HG03039 (cell line): ENCODE results near the gene TMA7B.

Source experiments
- ATAC-seq: cut with Tn5 transposase; IDR thresholded peaks from one replicate; pipeline ENCODE4 v1.9.1; 2021; ENCODE audit warnings: mild to moderate bottlenecking, moderate library complexity; ENCODE audit not compliant: unreplicated experiment

The TMA7B gene

DNA sequence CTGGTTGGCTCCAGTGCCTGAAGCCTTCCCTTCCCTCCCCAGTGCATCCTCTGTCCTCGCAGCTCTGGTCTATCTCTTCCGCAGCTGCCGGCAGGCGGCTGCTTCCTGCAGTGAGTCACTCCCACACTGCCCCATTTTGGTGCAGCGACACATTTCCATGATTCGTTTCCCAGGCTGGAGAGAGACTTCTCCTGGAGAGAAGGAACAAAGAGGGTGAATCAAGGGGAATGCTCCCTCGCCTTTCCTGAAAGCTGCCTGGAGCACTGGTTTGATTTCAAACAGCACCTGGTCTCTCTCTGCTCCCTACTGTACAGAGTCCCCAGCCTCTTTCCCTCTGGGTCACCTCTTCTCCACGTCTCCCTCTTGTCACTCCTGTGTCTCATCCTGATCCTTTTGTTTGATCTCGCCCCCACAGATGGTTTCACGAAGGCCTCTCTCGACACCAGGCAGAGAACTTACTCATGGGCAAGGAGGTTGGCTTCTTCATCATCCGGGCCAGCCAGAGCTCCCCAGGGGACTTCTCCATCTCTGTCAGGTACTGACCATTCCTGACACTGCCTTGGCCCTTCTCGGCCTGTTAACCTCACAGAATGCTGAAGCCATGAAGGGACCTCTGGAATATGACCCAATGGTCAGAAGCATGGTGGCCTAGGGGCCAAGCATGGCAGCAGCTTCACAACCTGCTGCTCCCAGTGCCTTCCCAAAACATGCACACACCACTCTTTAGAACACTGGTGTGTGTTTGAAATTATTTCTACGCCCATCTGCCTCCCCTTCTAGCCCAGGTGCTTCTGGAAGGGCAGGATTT, at the start of gene TMA7B:
Gene TMA7B, plus strand, starts transcription at position 758 of the 808 bp plus-strand sequence. CDS start 3,978 bp downstream, outside the sequence.
- no peak for ATAC-seq

DNA sequence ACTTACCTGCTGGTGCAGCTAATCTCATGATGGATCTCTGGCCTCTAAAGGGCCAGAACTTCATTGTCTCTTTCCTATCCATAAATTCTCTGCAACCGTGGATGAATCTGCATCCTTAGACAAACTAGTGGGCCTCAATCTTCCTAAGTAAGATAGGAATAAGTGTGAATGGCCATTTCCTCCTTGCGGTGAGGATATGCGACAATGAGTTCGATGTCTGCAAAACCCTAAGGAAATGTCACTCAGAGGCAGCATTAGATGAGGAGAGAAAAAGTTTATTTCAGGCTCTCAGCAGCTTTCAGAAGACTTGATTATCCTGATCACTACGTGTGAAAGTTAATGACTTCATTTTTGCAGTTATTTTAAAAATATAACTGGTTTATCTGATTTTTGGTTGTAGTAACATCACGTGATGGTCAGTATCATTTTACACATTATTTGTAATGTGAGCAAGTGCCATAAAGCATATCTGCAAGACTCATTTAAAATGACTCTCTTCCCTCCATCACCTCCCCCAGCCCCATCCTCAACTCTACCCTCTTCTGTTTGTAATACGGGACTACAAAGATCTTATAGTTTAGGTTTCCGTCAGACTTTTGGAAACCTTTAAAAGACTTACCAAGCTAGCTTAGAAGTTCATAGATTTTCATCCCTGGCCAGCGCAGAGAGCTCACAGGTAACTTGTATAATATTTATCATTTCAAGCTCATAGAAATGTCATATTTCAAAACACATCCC, 49.2 kb upstream of the TMA7B start:
- ATAC-seq = no peak

DNA sequence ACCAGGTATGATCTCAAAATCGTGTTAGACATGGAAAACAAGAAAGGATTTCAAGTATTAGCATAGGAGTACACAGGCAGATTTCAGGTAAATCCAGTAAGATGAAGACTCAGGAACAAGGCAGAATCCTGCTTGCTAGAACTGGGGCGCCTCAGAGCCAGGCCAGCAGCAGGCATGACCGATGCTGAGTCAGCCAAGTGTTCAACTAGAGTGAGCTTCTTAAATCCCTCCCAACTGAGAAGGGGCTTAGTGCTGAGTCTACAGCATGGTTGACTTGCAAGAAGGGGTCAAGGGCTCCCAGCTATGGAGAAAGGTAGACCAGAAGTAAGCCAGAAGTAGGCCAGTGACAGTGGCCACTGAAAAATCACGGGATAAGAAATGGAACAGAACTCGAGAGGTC, 46.9 kb upstream of the TMA7B start:
- ATAC-seq = no peak

DNA sequence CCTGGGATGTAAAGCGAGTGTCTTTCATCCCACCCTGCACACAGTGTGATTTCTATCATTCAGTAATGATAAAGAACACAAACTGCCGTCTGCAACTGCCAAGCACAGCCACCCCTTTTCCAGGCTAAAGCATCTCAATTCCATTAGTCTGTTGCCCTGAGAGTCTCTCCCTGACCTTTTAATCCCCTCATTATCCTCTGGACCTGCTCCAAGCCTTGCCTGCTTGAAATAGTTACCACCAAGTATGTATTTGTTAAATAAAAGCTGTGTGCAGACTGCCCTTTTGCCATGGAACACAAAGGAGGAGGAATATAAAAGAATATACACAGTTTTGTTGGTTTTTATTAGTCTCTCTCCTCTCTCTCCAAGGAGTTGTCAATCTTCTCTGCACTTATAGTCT, 46.3 kb upstream of the TMA7B start:
- ATAC-seq = no peak

DNA sequence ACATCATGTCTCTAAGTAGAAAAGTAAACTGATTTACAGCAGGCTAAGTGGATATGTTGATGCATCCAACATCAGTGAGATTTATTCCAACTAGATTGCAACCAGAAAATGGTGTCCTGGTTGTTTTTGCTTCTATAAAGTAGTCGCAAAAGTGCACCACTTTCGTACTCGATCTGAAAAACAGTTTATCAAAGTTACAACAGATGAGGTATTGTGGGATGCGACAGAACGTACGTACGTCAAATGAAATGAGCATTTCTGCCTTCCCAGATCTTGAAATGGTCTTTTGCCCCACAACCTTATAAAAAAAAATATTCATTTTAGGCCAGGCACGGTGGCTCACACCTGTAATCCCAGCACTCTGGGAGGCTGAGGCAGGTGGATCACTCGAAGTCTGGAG, 45.6 kb upstream of the TMA7B start:
- no peak for ATAC-seq

DNA sequence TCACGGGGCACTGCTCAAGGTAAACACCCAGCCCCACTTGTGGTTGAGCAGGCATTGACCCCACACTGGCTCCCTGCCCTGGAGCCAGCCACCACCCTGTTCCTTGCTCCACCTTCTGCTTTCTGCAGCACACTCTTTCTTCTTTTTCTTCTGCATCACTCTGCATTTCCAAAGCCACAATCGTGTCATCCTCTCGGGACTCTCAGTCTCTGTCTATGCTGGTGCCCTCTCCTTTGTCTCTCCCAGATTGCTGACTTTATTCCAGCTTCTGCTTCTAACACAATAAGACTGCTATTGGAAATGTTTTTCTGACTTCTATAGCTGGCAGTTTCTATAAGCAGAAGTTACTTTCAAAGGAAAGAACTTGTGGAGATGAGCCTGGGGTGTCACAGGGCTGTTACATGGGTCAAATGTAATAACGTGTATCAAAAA, 44.9 kb upstream of the TMA7B start:
- no peak for ATAC-seq

DNA sequence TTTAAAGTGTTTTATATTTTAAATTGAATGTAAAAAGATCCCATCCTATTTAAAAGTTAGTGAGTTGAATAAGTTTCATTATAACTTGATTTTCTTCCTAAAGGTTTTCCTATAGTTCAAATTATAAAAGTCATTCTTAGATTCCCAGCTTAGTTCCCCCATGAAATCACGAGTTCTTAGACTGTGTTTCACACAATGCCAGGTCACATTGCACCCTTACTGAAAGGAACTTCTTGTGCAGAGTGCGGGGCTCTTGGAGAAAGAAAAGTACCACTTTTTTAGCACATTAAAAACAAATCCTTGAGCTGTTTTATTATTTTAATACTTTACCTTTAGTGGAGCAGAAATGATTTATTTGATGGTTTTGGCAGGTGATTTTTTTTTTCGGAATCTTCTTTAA, 43.7 kb upstream of the TMA7B start:
- no peak for ATAC-seq

DNA sequence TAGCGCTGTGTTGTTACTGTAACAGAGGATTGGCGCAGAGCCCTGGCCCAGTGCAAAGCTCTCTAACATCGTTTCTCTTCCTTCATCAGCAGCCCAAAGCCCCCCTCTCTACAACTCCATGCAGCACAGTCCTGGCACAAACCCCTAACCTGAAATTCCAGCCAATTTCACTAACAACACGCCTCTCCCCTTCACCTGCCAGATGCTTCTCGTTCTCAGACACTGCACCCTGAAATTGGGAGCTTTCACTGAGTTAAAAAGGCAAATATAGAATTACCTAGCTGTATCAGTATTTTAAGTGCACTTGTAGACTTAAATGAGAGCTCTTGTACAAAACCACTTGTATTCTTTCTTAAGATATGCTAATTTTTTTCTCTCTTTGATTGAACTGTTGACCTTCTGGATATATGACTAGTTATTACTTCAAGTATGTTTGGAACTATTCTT, 43.0 kb upstream of the TMA7B start:
- no peak for ATAC-seq

DNA sequence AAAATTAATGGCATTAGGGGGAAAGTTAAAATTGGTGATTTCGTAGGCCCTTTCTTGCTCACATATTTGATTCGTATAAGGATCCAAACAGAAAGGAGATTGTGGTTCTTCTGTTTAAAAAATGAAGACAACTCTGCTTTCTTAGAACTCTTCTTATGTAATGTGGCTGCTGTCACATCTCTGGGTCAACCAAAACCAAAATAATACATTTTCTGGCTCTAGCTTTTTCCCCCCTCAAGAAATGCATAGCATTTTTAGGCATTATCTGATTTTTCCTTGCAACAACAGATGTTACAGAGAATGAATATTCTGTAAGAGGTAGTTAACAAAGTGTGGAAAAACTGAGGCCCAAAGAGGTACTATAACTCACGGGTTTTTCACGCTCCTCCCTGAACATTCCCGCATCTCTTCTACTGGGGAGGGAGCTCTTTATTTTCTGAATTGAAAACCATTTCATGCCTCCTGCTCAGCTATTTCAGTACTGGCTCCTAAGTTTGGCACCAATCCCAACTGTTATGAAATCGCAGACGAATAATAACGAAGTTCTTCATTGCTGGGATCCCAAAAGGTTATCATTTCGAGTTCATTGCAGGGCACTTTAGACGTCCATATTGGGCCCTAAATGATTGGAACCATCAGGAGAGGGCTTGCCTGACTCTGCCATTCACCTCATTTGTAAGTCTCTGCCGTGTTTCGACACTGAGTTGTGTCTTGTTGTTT, 42.3 kb upstream of the TMA7B start:
- ATAC-seq = no peak

DNA sequence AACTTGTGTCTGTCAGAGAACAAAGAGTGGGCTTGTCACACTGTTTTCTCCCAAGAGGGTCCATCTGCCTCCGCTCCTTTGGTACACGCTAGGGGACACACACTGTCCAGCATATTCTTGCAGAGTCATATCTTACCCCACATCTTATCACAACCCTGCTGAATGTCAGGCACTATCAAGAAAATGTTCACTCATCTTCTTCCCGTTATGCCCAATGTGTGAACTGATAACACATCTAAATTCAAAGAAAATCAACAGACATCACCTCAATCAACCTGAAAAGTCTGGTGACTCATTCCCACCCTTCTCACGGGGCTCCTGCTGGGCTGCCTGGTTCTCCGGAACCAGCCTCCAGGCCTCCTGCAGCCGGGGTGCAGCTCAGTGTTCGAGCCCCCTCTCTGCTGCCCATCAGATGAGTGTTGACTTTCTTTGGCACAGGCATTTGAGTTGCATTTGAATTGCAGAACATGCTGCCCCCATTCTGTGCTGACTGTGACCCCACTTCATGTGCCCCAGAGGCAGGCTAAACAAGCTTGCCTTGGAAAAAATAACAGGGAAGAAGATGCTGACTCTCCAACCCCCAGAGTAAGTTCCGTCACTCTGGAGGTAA, 40.0 kb upstream of the TMA7B start:
- ATAC-seq = no peak

DNA sequence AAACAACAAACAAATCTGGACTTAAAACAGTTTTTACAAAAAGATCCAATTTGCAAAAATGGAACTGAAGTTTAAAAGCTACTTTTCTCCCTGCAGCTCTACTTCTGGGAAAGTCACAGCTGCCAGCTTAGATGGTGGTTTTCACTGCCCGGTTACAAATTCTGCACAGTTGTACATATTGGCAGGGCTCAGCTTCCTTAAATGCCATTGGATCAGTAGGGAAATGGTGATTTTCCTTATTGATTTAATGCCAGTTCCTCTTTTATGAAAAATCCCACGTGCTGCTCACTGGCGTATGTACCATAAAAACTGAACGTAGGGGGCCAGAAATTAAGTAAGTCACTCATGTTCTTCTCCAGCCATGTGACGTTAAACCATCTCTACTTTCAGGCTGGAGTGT, 36.5 kb upstream of the TMA7B start:
- no peak for ATAC-seq

DNA sequence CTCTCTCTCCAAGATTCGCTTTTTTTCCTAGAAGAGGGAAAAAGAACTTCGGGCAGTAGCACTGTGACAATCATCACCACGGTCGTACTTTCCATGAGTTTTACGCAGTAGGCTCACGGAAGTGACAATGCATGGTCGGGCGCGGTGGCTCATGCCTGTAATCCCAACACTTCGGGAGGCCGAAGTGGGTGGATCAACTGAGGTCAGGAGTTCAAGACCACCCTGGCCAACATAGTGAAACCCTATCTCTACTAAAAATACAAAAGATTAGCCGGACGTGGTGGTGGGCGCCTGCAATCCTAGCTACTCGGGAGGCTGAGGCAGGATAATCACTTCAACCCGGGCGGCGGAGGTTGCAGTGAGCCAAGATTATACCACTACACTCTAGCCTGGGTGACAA, 35.9 kb upstream of the TMA7B start:
- ATAC-seq = no peak

DNA sequence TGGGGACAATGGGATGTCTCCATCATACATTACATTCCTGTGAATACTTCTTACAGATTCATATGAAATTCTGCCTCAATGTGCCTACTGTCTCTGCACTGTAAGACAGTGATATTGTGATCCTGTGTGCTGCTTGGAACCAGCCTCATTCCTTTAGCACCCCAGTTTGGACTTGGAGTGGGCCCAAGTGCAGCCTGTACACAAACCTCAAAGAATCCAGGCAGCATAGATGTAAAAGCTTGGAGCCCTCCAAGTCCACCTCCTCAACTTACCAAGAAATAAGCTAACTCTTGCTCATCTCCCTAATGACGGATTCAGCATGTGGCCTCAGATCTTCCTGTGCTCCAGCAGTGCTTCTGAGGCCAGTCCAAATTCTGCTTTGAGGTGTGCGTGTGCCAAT, 34.9 kb upstream of the TMA7B start:
- ATAC-seq = no peak

DNA sequence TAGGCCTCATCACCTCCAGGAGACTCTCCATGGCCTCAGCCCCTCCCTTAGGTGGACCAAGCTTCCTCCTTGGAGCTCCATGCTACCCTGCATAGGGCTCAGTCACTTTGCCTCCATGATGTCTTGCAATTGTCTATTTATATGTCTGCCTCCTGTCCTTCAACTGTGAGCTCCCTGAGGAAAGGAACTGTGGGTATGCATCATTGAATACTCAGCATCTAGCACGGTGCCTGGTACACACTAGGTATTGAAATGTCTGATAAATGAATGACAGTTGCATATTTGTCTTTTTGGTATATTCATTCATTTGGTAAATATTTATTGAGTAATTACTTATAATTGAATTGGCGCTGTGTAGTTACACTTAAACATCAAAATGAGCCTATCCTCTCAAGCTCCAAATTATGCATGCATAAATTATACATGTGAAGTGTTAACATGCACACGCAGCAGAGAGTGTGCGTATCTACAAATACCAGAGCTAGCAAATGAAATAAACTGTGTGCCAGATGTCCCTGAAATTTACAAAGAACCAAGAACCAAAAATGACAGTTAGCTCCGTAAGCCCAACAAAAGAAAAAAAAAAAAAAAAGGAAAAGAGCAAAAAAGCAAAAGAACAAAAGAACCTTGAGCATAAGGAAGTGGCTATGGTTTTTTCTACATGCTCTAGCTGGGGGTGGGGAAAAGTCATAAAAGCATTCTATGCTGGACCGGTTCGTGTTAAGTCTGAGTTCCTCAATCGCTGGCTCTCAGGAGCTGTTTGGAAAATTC, 34.1 kb upstream of the TMA7B start:
- ATAC-seq = no peak

DNA sequence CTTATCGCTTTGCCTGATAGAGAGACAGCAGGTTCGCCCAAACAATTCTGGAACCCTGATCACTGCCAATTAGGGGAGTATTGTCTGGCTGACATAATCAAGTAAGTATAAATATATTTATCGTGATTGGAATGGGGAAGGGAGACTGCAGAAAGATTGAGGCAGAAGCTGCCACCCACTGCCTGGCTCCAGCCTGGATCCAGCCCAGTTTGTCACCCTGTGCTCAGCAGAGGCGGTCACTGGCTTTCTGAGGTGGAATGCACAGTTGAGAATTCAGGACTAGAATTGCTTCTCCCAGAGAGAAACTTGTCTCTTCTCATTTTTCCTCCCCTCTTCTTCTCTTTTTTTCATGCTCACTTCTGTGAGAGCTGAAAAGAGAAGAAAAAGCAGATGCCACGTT, 33.4 kb upstream of the TMA7B start:
- ATAC-seq = no peak

DNA sequence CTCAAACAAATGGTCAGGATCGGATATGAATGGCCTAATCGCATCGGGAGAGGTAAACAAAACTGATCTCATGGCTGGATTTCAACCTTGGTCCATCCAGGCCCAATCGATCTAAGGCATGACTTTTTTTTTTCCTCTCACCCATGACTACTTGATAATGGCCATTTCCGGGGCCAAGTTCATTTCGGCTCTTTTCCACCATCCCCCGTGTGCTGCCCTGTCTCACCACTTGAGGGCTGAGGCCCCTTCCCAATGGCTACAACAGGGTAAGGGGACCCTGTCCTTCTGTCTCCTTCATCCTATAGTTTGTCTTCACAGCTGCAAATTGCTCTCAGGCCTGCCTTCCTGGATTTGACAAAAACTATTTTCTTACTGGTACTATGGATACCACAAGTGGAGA, 32.7 kb upstream of the TMA7B start:
- ATAC-seq = no peak

DNA sequence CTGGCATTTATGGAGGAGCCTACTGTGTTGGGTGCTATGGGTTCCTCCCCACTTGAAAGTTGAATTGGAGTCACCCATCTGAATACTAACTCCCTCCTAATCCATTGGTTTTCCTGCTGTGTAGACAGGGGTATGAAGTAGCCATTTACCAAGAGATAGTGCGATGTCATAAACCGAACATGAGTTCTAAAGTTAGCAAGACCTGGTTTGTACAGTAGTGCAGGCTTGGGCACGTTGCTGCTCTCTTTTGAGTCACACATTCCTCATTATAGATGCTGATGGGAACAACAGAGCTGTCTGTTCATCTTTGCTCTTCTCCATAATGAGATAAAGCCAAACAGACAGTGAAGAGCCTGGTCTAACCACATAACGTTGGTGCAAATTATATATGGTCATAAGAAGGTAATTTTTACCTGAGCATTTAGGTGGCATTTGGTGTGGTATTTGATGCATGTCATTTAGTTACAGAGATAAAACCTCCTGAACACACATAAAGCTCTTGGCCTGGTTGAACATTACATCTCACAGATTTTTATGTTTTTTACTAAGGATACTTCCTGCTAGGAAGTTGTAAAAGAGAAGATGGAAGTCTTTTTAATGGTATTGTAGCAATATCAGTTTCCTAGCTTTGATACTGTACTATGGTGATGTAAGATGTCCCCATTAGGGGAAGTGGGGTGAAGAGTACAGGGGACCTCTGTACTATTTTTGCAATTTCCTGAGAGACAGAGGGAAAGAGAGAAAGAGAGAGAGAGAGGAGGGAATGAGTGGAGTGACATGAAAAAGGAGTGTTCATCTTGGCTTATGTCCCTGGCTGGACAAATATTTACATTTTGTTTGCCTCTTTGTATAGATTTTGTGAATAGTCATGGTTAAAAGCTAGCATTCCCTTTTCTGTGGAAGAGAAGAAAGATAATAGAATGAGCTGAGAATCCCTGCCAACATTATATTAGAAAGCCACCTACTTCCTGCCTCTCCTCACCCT, 31.4 kb upstream of the TMA7B start:
- no peak for ATAC-seq

DNA sequence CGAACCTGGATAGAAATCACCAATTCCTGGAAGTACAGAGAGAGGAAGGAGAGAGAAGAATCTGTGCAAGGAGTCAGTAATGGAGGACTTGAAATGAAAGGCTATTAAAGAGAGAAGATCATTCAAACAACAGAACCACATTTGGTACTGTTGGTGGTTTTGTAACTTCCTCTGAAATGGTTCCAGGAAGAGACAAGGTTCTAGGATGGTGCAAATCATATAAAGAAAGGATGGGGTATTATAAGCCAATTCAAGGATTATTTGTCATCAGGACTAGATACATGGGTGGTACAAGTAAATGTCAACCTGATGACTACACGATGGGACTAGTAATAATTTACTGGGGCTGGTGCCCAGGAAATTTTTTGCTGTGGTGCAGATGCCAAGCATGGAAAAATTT, 28.9 kb upstream of the TMA7B start:
- ATAC-seq = no peak

DNA sequence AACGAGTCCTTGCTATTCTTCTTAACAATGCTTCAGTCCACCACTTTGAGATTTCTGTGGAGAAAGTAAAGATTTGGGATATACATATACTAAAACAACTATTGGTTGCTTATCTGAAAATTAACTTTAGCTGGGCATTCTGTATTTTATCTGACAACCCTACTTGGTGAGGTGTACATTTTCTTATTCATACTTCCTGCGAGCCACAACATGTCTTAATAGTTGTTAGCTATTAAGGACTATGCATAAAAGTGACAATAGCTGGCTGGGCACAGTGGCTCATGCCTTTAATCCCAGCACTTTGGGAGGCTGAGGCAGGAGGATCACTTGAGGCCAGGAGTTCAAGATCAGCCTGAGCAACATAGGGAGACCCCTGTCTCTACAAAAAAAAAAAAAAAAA, 28.0 kb upstream of the TMA7B start:
- ATAC-seq = no peak
